H1 (cell line): ENCODE data around the gene GRID1. TPM values are rescaled to one million over a fixed set of nuclear protein-coding genes. Genes with fewer than 3 reads are reported as not detected.

Experiments used
- CTCF ChIA-PET: fragments of 300-600 bp; sonication (Branson Sonifier 250); formaldehyde crosslinking; loops from one replicate; lab custom pipeline; 2021; ENCODE audit not compliant: partially characterized antibody; lab: Charles Lee
- POLR2A ChIA-PET: fragments of 300-600 bp; sonication (Branson Sonifier 250); formaldehyde crosslinking; loops from one replicate; lab custom pipeline; 2021; ENCODE audit warnings: inconsistent platforms; ENCODE audit not compliant: partially characterized antibody; lab: Charles Lee
- DNase-seq, 2 experiments: peaks; one replicate each; pipeline versions ENCODE4 v3.0.0 to v3.0.0-alpha.2; 2010 to 2022; ENCODE audit warnings: low spot score in 2 of 2, low read depth in 1 of 2, mixed read lengths in 1 of 2
- FAIRE-seq: peaks from 2 replicates; lab custom pipeline; 2011; peaks lifted over from hg19 to GRCh38; lab: Jason Lieb, UNC
- H2AFZ ChIP-seq: 2 replicates; pipeline ENCODE4 v1.8.1; 2012; ENCODE audit warnings: low read length, inconsistent platforms
- H2AK5ac ChIP-seq: 2 replicates; pipeline ENCODE4 v1.6.1; 2013; ENCODE audit warnings: low read depth, low read length
- H2BK120ac ChIP-seq: replicated peaks from 2 replicates; pipeline ENCODE3; 2013; ENCODE audit warnings: low read depth, low read length, inconsistent platforms
- H2BK12ac ChIP-seq: 2 replicates; pipeline ENCODE4 v1.6.1; 2013; ENCODE audit warnings: low read depth, low read length
- H2BK15ac ChIP-seq: 2 replicates; pipeline ENCODE4 v1.6.1; 2013; ENCODE audit warnings: low read length
- H2BK20ac ChIP-seq: 2 replicates; pipeline ENCODE4 v1.6.1; 2013; ENCODE audit warnings: low read length
- H2BK5ac ChIP-seq: 2 replicates; pipeline ENCODE4 v1.6.1; 2013; ENCODE audit warnings: low read depth, low read length
- H3K14ac ChIP-seq: 2 replicates; pipeline ENCODE4 v1.6.1; 2013; ENCODE audit warnings: inconsistent platforms; ENCODE audit not compliant: insufficient read length
- H3K18ac ChIP-seq: 2 replicates; pipeline ENCODE4 v1.6.1; 2013; ENCODE audit warnings: low read length; ENCODE audit errors: extremely low read depth
- H3K23ac ChIP-seq: 2 replicates; pipeline ENCODE4 v1.6.1; 2013; ENCODE audit warnings: inconsistent platforms; ENCODE audit not compliant: insufficient read length
- H3K23me2 ChIP-seq: 2 replicates; pipeline ENCODE4 v1.6.1; 2013; ENCODE audit warnings: low read depth, low read length
- H3K27ac ChIP-seq: 2 replicates; pipeline ENCODE4 v1.6.1; 2011; ENCODE audit warnings: low read depth, low read length, inconsistent platforms
- H3K27me3 ChIP-seq, 4 experiments: replicated peaks in 1 of 4; 1 replicate in 1 of 4; 2 replicates in 3 of 4; pipeline versions ENCODE4 v1.6.1 to v1.8.1; 2011 to 2013; ENCODE audit warnings: low read length in 3 of 4, mild to moderate bottlenecking in 3 of 4, inconsistent platforms in 2 of 4, mixed read lengths in 2 of 4, moderate library complexity in 1 of 4; ENCODE audit not compliant: control insufficient read depth in 3 of 4, insufficient read depth in 3 of 4; ENCODE audit errors: extremely low read depth in 1 of 4
- H3K36me3 ChIP-seq, 4 experiments: 2 replicates each; pipeline versions ENCODE4 v1.6.1 to v1.8.1; 2011 to 2013; ENCODE audit warnings: mild to moderate bottlenecking in 4 of 4, low read length in 3 of 4, moderate library complexity in 2 of 4, control low read depth in 1 of 4, inconsistent platforms in 1 of 4; ENCODE audit not compliant: insufficient read depth in 4 of 4, control insufficient read depth in 2 of 4
- H3K4ac ChIP-seq: replicated peaks from 2 replicates; pipeline ENCODE3; 2013; ENCODE audit warnings: low read length, low read depth, mixed read lengths, inconsistent platforms; ENCODE audit not compliant: insufficient read length
- H3K4me1 ChIP-seq, 4 experiments: replicated peaks in 1 of 4; 1 replicate in 1 of 4; 2 replicates in 3 of 4; pipeline versions ENCODE4 v1.6.1 to v1.8.1; 2011 to 2013; ENCODE audit warnings: low read length in 3 of 4, inconsistent platforms in 2 of 4, mixed read lengths in 1 of 4; ENCODE audit not compliant: insufficient read depth in 4 of 4, control insufficient read depth in 3 of 4
- H3K4me2 ChIP-seq, 2 experiments: 2 replicates each; pipeline versions ENCODE4 v1.6.1 to v1.8.1; 2011 to 2013; ENCODE audit warnings: low read depth in 2 of 2, low read length in 2 of 2, control low read depth in 1 of 2, inconsistent platforms in 1 of 2, mild to moderate bottlenecking in 1 of 2; ENCODE audit not compliant: insufficient read depth in 1 of 2
- H3K4me3 ChIP-seq, 4 experiments: fragments of 200-600, 300-600 bp in 1 of 4; sonication (generic), shearing (Covaris generic), sonication (Bioruptor Twin) in 1 of 4; 2 replicates each; pipeline versions ENCODE4 v1.5.1 to v1.8.1; 2011 to 2016; ENCODE audit warnings: low read length in 4 of 4, low read depth in 3 of 4, control low read depth in 2 of 4, inconsistent platforms in 2 of 4, mild to moderate bottlenecking in 2 of 4, mixed read lengths in 1 of 4, moderate library complexity in 1 of 4; ENCODE audit not compliant: insufficient read depth in 2 of 4; ENCODE audit errors: extremely low read depth in 1 of 4
- H3K56ac ChIP-seq: replicated peaks from 2 replicates; pipeline ENCODE3; 2013; ENCODE audit warnings: low read depth, mild to moderate bottlenecking, mixed read lengths, low read length, inconsistent platforms; ENCODE audit not compliant: insufficient read length
- H3K79me1 ChIP-seq: 2 replicates; pipeline ENCODE4 v1.6.1; 2013; ENCODE audit warnings: low read depth, low read length, control low read depth
- H3K79me2 ChIP-seq, 2 experiments: 2 replicates each; pipeline versions ENCODE4 v1.6.1 to v1.8.1; 2012 to 2013; ENCODE audit warnings: low read length in 2 of 2, mild to moderate bottlenecking in 2 of 2, inconsistent platforms in 1 of 2; ENCODE audit not compliant: insufficient read depth in 2 of 2, control insufficient read depth in 1 of 2
- H3K9ac ChIP-seq, 4 experiments: replicated peaks in 1 of 4; 1 replicate in 1 of 4; 2 replicates in 3 of 4; pipeline versions ENCODE4 v1.6.1 to v1.8.1; 2011 to 2013; ENCODE audit warnings: low read depth in 3 of 4, low read length in 3 of 4, control low read depth in 2 of 4, mild to moderate bottlenecking in 2 of 4, moderate library complexity in 2 of 4, inconsistent platforms in 1 of 4; ENCODE audit errors: extremely low read depth in 1 of 4
- H3K9me3 ChIP-seq, 2 experiments: 2 replicates each; pipeline versions ENCODE4 v1.6.1 to v1.8.1; 2012 to 2013; ENCODE audit warnings: mild to moderate bottlenecking in 2 of 2, moderate library complexity in 2 of 2, control low read depth in 1 of 2, inconsistent platforms in 1 of 2, low read depth in 1 of 2, low read length in 1 of 2, mixed read lengths in 1 of 2; ENCODE audit not compliant: insufficient read depth in 2 of 2
- H4K20me1 ChIP-seq, 2 experiments: replicated peaks in 1 of 2; 2 replicates each; pipeline versions ENCODE3 to v1.8.1; 2011 to 2013; ENCODE audit warnings: inconsistent platforms in 2 of 2, low read length in 2 of 2, mild to moderate bottlenecking in 1 of 2; ENCODE audit not compliant: insufficient read depth in 2 of 2, control insufficient read depth in 1 of 2
- H4K5ac ChIP-seq: 2 replicates; pipeline ENCODE4 v1.6.1; 2013; ENCODE audit warnings: low read length, low read depth, mixed read lengths, inconsistent platforms; ENCODE audit not compliant: insufficient read length
- H4K8ac ChIP-seq: 2 replicates; pipeline ENCODE4 v1.8.0; 2013; ENCODE audit warnings: mild to moderate bottlenecking, moderate library complexity, low read length, inconsistent platforms; ENCODE audit not compliant: insufficient read depth; ENCODE audit errors: extremely low read depth
- H4K91ac ChIP-seq: replicated peaks from 2 replicates; pipeline ENCODE3; 2013; ENCODE audit warnings: low read length, mixed read lengths, inconsistent platforms; ENCODE audit not compliant: insufficient read length
- CEBPB ChIP-seq: IDR thresholded peaks from 2 replicates; pipeline ENCODE4 v1.6.1; 2012; ENCODE audit warnings: low read depth, low read length
- CTBP2 ChIP-seq: IDR thresholded peaks from 2 replicates; pipeline ENCODE4 v1.7.0; 2011; ENCODE audit warnings: borderline replicate concordance, mild to moderate bottlenecking, moderate library complexity, mixed read lengths, low read length; ENCODE audit not compliant: insufficient read depth, insufficient read length
- CTCF ChIP-seq, 3 experiments: IDR thresholded peaks; 1 replicate in 2 of 3; 2 replicates in 1 of 3; pipeline versions ENCODE4 v1.5.1 to v1.6.1; 2011; ENCODE audit warnings: low read length in 3 of 3, mild to moderate bottlenecking in 3 of 3, inconsistent platforms in 2 of 3, low read depth in 1 of 3, moderate library complexity in 1 of 3; ENCODE audit not compliant: insufficient read depth in 1 of 3; ENCODE audit errors: control extremely low read depth in 1 of 3
- GABPA ChIP-seq: IDR thresholded peaks from 2 replicates; pipeline ENCODE4 v1.6.1; 2011; ENCODE audit warnings: mild to moderate bottlenecking, low read length, moderate library complexity, borderline replicate concordance; ENCODE audit not compliant: insufficient read depth
- POLR2AphosphoS5 ChIP-seq: IDR thresholded peaks from 2 replicates; pipeline ENCODE4 v1.6.1; 2011; ENCODE audit warnings: low read depth, low read length
- SIX5 ChIP-seq: IDR thresholded peaks from 2 replicates; pipeline ENCODE4 v1.6.1; 2011; ENCODE audit warnings: mild to moderate bottlenecking, low read depth, low read length
- TCF12 ChIP-seq: IDR thresholded peaks from 2 replicates; pipeline ENCODE4 v1.6.1; 2011; ENCODE audit warnings: low read depth, mild to moderate bottlenecking, low read length
- WGBS, 2 experiments: shearing (Covaris generic) in 1 of 2; methylation state at CpG; one replicate each; pipeline versions ENCODE4 v1.1.6 to v1.1.7; 2013 to 2015; ENCODE audit warnings: low lambda C conversion rate in 2 of 2, mixed read lengths in 2 of 2, inconsistent platforms in 1 of 2, low coverage in 1 of 2, missing lambda C conversion rate in 1 of 2; ENCODE audit not compliant: insufficient replicate concordance in 2 of 2, insufficient coverage in 1 of 2, insufficient read length in 1 of 2; ENCODE audit errors: extremely low coverage in 1 of 2, missing lambda C conversion rate in 1 of 2; 5-methylcytosine and 5-hydroxymethylcytosine counted together
- polyA plus RNA-seq, 7 experiments: library from polyadenylated mRNA; depleted of rRNA in 3 of 7; stranded (reverse) in 5 of 7; unstranded in 2 of 7; fragments of >200 nt in 5 of 7; fragments of 200-250 nt in 2 of 7; gene quantifications; 1 replicate in 5 of 7; 2 replicates in 1 of 7; 4 replicates in 1 of 7; pipeline versions ENCODE4 v1.2.1 to v1.2.3, GENCODE V29; 2011 to 2013; ENCODE audit warnings: missing spikeins in 2 of 7, mixed read lengths in 2 of 7
- total RNA-seq: library from RNA; stranded (reverse); fragmentation: NEBNext Ultra II Directional; extraction: Animal tissue kit (Norgen Biotek cat#: 25700); gene quantifications from 2 replicates; pipeline ENCODE4 v1.2.1, GENCODE V29; 2021

The GRID1 gene
- total and polyA plus RNA-seq, 2 of the 8 experiments (the other 6 are each of a cell fraction or from before 2014, with no cell fraction given), result 0.22 to 0.30 TPM

- Histone ChIP-seq H2BK12ac (no peak overlapping the region), H3K27ac (no peak overlapping the region), H3K14ac (no peak overlapping the region), H3K36me3 (no peaks in the 10 kb centered on the region), H4K8ac (no peak overlapping the region), H3K4ac (no peak overlapping the region), H3K23ac (no peak overlapping the region), H3K4me3 (no peak overlapping the region), H3K79me1 (peaks cover 2% of the 10 kb centered on the region; the same call in 1 of the 2 replicates), H3K9me3 (no peaks in the 10 kb centered on the region), H3K27me3 (no peaks in the 10 kb centered on the region), H3K4me2 (no peak overlapping the region), H2AFZ (no peak overlapping the region), H2BK20ac (no peak overlapping the region), H4K5ac (no peak overlapping the region), H2AK5ac (no peak overlapping the region), H3K23me2 (no peaks in the 10 kb centered on the region), H4K20me1 (peaks cover 0 to 3% of the 10 kb centered on the region in 2 experiments), H3K9ac (no peak overlapping the region), H3K4me1 (peaks cover 0 to 4% (median 0%) of the 10 kb centered on the region in 4 experiments; a peak in 2 of 7 replicates), H2BK120ac (no peak overlapping the region), H4K91ac (no peak overlapping the region), H3K56ac (no peak overlapping the region), H2BK15ac (no peak overlapping the region), H3K18ac (no peak overlapping the region), H3K79me2 (no peaks in the 10 kb centered on the region), H2BK5ac (no peak overlapping the region)
- FAIRE-seq, result no peak
- 89% methylated on average over 7 of the region's 7 CpGs; no CpG with 5 or more reads in 1 of the 2 experiments for whole genome bisulfite sequencing, 2 experiments
- POLR2A ChIA-PET, result no interaction called here
- no peak for DNase-seq
- CTCF ChIA-PET, result interaction anchor here (0.9 to 1.5 kb wide), 5 partner anchors 9 to 143 kb away, joined by 3 to 4 read pairs (median 3); no protein-coding TSS in a partner anchor
- TF ChIP-seq POLR2AphosphoS5 (no peak), CTCF (IDR thresholded peaks at IDR 0.05; ENCODE audit: control extremely low read depth in 1 of 3, insufficient read depth in 1 of 3, low read depth in 1 of 3, low read length in 3 of 3) (no peak), TCF12 (no peak), CEBPB (no peak), GABPA (no peak), SIX5 (no peak), CTBP2 (no peak)
Measured at GRCh38 chr10:86205306-86206239, 161.0 kb downstream of the GRID1 start.
